ENCODE measurements around the gene PIAS2. TPM values are rescaled to one million over a fixed set of nuclear protein-coding genes. Genes with fewer than 3 reads are reported as not detected.

The PIAS2 gene
- total and polyA plus RNA-seq, 2 experiments from 2014 or later = 30.3 to 54.2 TPM

DNA sequence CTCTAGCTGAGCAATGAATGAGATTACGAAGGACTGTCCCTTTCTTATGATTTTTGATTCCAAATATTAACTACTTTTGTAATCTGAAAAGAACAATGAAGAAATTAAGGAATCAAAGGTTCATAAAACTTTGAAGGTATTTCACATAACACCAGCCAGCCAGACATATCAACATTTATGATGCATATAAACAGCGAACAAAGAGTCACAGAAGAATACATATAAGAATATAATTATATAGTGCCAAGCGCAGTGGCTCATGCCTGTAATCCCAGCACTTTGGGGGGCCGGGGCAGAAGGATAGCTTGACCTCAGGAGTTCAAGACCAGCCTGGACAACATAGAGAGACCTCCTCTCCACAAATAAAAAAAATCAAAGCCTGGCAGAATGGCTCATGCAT lies 34.1 kb downstream of the PIAS2 start:
- no peaks in the 10 kb centered on the region for H3K9me2 ChIP-seq (ENCODE audit: insufficient read depth)
- H3K9me3 Mint-ChIP-seq = peaks cover 55% of the 10 kb centered on the region
- H3K27me3 Mint-ChIP-seq (ENCODE audit: insufficient read depth, low read depth, poor library complexity) = peaks cover 5% of the 10 kb centered on the region
- no peaks in the 10 kb centered on the region for H3K27me3 ChIP-seq (ENCODE audit: insufficient read depth)
- peaks cover 7% of the 10 kb centered on the region for H4K20me1 ChIP-seq (replicated peaks; ENCODE audit: insufficient read depth)
- no peak for ATAC-seq
- H3K36me3 Mint-ChIP-seq (ENCODE audit: low read depth) = peaks cover 78% of the 10 kb centered on the region
- H3K4me3 ChIP-seq = no peak overlapping the region
- H3F3A ChIP-seq (replicated peaks; ENCODE audit: low read depth) = no peaks in the 10 kb centered on the region
- peaks cover 25% of the 10 kb centered on the region for H3K36me3 ChIP-seq (ENCODE audit: insufficient read depth)
- TF ChIP-seq STAT1 (IDR thresholded peaks at IDR 0.05; ENCODE audit: unreplicated experiment) = no peak
- TF ChIP-seq, protein P1, sequence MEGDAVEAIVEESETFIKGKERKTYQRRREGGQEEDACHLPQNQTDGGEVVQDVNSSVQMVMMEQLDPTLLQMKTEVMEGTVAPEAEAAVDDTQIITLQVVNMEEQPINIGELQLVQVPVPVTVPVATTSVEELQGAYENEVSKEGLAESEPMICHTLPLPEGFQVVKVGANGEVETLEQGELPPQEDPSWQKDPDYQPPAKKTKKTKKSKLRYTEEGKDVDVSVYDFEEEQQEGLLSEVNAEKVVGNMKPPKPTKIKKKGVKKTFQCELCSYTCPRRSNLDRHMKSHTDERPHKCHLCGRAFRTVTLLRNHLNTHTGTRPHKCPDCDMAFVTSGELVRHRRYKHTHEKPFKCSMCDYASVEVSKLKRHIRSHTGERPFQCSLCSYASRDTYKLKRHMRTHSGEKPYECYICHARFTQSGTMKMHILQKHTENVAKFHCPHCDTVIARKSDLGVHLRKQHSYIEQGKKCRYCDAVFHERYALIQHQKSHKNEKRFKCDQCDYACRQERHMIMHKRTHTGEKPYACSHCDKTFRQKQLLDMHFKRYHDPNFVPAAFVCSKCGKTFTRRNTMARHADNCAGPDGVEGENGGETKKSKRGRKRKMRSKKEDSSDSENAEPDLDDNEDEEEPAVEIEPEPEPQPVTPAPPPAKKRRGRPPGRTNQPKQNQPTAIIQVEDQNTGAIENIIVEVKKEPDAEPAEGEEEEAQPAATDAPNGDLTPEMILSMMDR (conservative IDR thresholded peaks at IDR 0.05; ENCODE audit: low read depth in 2 of 2) = no peak
- no peak for TF ChIP-seq ZNF331 (CRISPR knock-in tag; IDR thresholded peaks at IDR 0.05; ENCODE audit: low read depth)
- no peak for TF ChIP-seq NANOG (IDR thresholded peaks at IDR 0.05; ENCODE audit: borderline replicate concordance)
- TF ChIP-seq POLR2AphosphoS5 (IDR thresholded peaks at IDR 0.05; ENCODE audit: low read depth) = no peak
- no peak for TF ChIP-seq JUNB (IDR thresholded peaks at IDR 0.05; ENCODE audit: unreplicated experiment)
- H2AFZ ChIP-seq = no peak overlapping the region
- no peak for DNase-seq (ENCODE audit: low spot score)
- no peaks in the 10 kb centered on the region for H3K4me1 ChIP-seq (ENCODE audit: insufficient read depth)
- H3K4me3 Mint-ChIP-seq = no peak overlapping the region
- no peaks in the 10 kb centered on the region for H3K4me1 Mint-ChIP-seq
- H3K27ac Mint-ChIP-seq = no peak overlapping the region
- H3K4me2 ChIP-seq = no peak overlapping the region
- peaks cover 100% of the 10 kb centered on the region for H3K79me2 ChIP-seq (replicated peaks; ENCODE audit: insufficient read depth)
- H3K27ac ChIP-seq (ENCODE audit: low read depth) = no peak overlapping the region

- ATAC-seq (no peak), DNase-seq (ENCODE audit: low spot score) (no peak)
- H4K20me1 ChIP-seq (replicated peaks; ENCODE audit: insufficient read depth) = peaks cover 7% of the 10 kb centered on the region
- Mint-ChIP-seq H3K4me1 (no peaks in the 10 kb centered on the region), H3K9me3 (peaks cover 62% of the 10 kb centered on the region), H3K4me3 (no peak overlapping the region), H3K27me3 (ENCODE audit: insufficient read depth, low read depth, poor library complexity) (peaks cover 9% of the 10 kb centered on the region), H3K36me3 (ENCODE audit: low read depth) (peaks cover 90% of the 10 kb centered on the region), H3K27ac (no peak overlapping the region)
- no peaks in the 10 kb centered on the region for H3K27me3 ChIP-seq (ENCODE audit: insufficient read depth)
- TF ChIP-seq EZH2 (IDR thresholded peaks at IDR 0.05; ENCODE audit: low read depth, unreplicated experiment) = no peak
- TF ChIP-seq POLR2AphosphoS5 (IDR thresholded peaks at IDR 0.05; ENCODE audit: low read depth) = no peak
- TF ChIP-seq ZNF331 (CRISPR knock-in tag; IDR thresholded peaks at IDR 0.05; ENCODE audit: low read depth) = no peak
- TF ChIP-seq, protein P2, sequence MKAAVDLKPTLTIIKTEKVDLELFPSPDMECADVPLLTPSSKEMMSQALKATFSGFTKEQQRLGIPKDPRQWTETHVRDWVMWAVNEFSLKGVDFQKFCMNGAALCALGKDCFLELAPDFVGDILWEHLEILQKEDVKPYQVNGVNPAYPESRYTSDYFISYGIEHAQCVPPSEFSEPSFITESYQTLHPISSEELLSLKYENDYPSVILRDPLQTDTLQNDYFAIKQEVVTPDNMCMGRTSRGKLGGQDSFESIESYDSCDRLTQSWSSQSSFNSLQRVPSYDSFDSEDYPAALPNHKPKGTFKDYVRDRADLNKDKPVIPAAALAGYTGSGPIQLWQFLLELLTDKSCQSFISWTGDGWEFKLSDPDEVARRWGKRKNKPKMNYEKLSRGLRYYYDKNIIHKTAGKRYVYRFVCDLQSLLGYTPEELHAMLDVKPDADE (IDR thresholded peaks at IDR 0.05) = no peak
- no peak for TF ChIP-seq EZH2phosphoT487 (IDR thresholded peaks at IDR 0.05; ENCODE audit: unreplicated experiment)
- TF ChIP-seq, protein P1 (conservative IDR thresholded peaks at IDR 0.05; ENCODE audit: low read depth in 2 of 2) = no peak
- TF ChIP-seq CREB1 (CRISPR knock-in tag; IDR thresholded peaks at IDR 0.05; ENCODE audit: low read depth) = no peak
- TF ChIP-seq, protein P3, sequence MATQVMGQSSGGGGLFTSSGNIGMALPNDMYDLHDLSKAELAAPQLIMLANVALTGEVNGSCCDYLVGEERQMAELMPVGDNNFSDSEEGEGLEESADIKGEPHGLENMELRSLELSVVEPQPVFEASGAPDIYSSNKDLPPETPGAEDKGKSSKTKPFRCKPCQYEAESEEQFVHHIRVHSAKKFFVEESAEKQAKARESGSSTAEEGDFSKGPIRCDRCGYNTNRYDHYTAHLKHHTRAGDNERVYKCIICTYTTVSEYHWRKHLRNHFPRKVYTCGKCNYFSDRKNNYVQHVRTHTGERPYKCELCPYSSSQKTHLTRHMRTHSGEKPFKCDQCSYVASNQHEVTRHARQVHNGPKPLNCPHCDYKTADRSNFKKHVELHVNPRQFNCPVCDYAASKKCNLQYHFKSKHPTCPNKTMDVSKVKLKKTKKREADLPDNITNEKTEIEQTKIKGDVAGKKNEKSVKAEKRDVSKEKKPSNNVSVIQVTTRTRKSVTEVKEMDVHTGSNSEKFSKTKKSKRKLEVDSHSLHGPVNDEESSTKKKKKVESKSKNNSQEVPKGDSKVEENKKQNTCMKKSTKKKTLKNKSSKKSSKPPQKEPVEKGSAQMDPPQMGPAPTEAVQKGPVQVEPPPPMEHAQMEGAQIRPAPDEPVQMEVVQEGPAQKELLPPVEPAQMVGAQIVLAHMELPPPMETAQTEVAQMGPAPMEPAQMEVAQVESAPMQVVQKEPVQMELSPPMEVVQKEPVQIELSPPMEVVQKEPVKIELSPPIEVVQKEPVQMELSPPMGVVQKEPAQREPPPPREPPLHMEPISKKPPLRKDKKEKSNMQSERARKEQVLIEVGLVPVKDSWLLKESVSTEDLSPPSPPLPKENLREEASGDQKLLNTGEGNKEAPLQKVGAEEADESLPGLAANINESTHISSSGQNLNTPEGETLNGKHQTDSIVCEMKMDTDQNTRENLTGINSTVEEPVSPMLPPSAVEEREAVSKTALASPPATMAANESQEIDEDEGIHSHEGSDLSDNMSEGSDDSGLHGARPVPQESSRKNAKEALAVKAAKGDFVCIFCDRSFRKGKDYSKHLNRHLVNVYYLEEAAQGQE (IDR thresholded peaks at IDR 0.05; ENCODE audit: unreplicated experiment) = no peak
- TF ChIP-seq ZNF114 (CRISPR knock-in tag; IDR thresholded peaks at IDR 0.05) = no peak
- TF ChIP-seq NANOG (IDR thresholded peaks at IDR 0.05; ENCODE audit: borderline replicate concordance) = no peak
- TF ChIP-seq STAT1 (IDR thresholded peaks at IDR 0.05; ENCODE audit: unreplicated experiment) = no peak
- no peak for TF ChIP-seq JUNB (IDR thresholded peaks at IDR 0.05; ENCODE audit: unreplicated experiment)
- H3K79me2 ChIP-seq (replicated peaks; ENCODE audit: insufficient read depth) = peaks cover 98% of the 10 kb centered on the region
- H3F3A ChIP-seq (replicated peaks; ENCODE audit: low read depth) = no peaks in the 10 kb centered on the region
- no peak overlapping the region for H3K27ac ChIP-seq (ENCODE audit: low read depth)
- H2AFZ ChIP-seq = no peak overlapping the region
- H3K9me2 ChIP-seq (ENCODE audit: insufficient read depth) = no peaks in the 10 kb centered on the region; the same call in 1 of the 2 replicates
- H3K4me1 ChIP-seq (ENCODE audit: insufficient read depth) = peaks cover 8% of the 10 kb centered on the region; the same call in 1 of the 2 replicates
- no peak overlapping the region for H3K4me3 ChIP-seq
- peaks cover 39% of the 10 kb centered on the region for H3K36me3 ChIP-seq (ENCODE audit: insufficient read depth)
- no peak overlapping the region for H3K4me2 ChIP-seq
Measured at GRCh38 chr18:46877329-46877987, 39.8 kb downstream of the PIAS2 start.
